HCT116 (cell line): ENCODE data around the gene RAP2B. TPM values are rescaled to one million over a fixed set of nuclear protein-coding genes. Genes with fewer than 3 reads are reported as not detected.

Experiments used
- ATAC-seq: fragments of 200-7000 bp; cut with Tn5 transposase; 2 replicates; pipeline ENCODE4 v1.9.1; 2020; ENCODE audit warnings: mild to moderate bottlenecking, moderate library complexity
- BruUV-seq: library from RNA; stranded (reverse); fragments of 400-500 nt; replicated peaks from 2 replicates; lab custom pipeline; 2021; lab: Mats Ljungman, UMichigan
- CTCF ChIA-PET: fragments of 300-600 bp; sonication (Branson Sonifier 250); formaldehyde crosslinking; loops from one replicate; lab custom pipeline; 2021; ENCODE audit warnings: antibody characterized with exemption; lab: Charles Lee
- POLR2A ChIA-PET: fragments of 300-600, 350-600 bp; sonication (Branson Sonifier 250); formaldehyde crosslinking; loops from one replicate; lab custom pipeline; 2021; ENCODE audit warnings: antibody characterized with exemption; lab: Charles Lee
- RAD21 ChIA-PET, 2 experiments: fragments of 300-600 bp; sonication (Branson Sonifier 250); formaldehyde crosslinking; loops; one replicate each; lab custom pipeline; 2023; ENCODE audit warnings: low total read pairs in 2 of 2; ENCODE audit not compliant: uncharacterized antibody in 2 of 2, unreplicated experiment in 2 of 2, low non-redundant PET in 1 of 2; lab: Charles Lee
- DNase-seq: peaks from one replicate; pipeline ENCODE4 v3.0.0-alpha.2; 2010; ENCODE audit warnings: low read depth, low spot score
- H2AFZ ChIP-seq: fragments of 200-600 bp; shearing (Covaris generic), sonication (generic); 2 replicates; pipeline ENCODE4 v1.6.1; 2017; ENCODE audit warnings: low read depth, mixed run types, mixed read lengths, antibody characterized with exemption, low read length; ENCODE audit not compliant: poor library complexity, severe bottlenecking
- H3K27ac ChIP-seq: 2 replicates; pipeline ENCODE4 v1.5.1; 2012; ENCODE audit warnings: low read depth, low read length
- H3K27me3 ChIP-seq: fragments of 200-600 bp; sonication (generic); 2 replicates; pipeline ENCODE4 v1.6.1; 2016; ENCODE audit warnings: mixed run types, low read length, mixed read lengths; ENCODE audit not compliant: insufficient read depth
- H3K36me3 ChIP-seq, 2 experiments: fragments of 200-500 bp in 1 of 2; fragments of 200-600 bp in 1 of 2; sonication (Bioruptor generic) in 1 of 2; sonication (generic) in 1 of 2; 2 replicates each; pipeline versions ENCODE4 v1.5.1 to v1.6.1; 2014 to 2016; ENCODE audit warnings: low read length in 2 of 2, inconsistent platforms in 1 of 2, mixed read lengths in 1 of 2, mixed run types in 1 of 2; ENCODE audit not compliant: insufficient read depth in 2 of 2, control insufficient read depth in 1 of 2
- H3K4me1 ChIP-seq, 2 experiments: fragments of 200-600 bp in 1 of 2; sonication (generic) in 1 of 2; 2 replicates each; pipeline versions ENCODE4 v1.5.1 to v1.6.1; 2012 to 2017; ENCODE audit warnings: low read length in 2 of 2, inconsistent platforms in 1 of 2, mild to moderate bottlenecking in 1 of 2, mixed read lengths in 1 of 2, mixed run types in 1 of 2, moderate library complexity in 1 of 2; ENCODE audit not compliant: insufficient read depth in 2 of 2, control insufficient read depth in 1 of 2
- H3K4me2 ChIP-seq: fragments of 200-600 bp; sonication (generic); 2 replicates; pipeline ENCODE4 v1.6.1; 2017; ENCODE audit warnings: mixed run types, low read length, mixed read lengths
- H3K4me3 ChIP-seq, 2 experiments: fragments of 200-600 bp in 1 of 2; sonication (generic) in 1 of 2; replicated peaks in 1 of 2; 2 replicates each; pipeline ENCODE4 v1.5.1; 2011 to 2016; ENCODE audit warnings: low read length in 2 of 2, control low read depth in 1 of 2, low read depth in 1 of 2, mild to moderate bottlenecking in 1 of 2, mixed read lengths in 1 of 2, mixed run types in 1 of 2
- H3K79me2 ChIP-seq: fragments of 200-600 bp; sonication (generic); 2 replicates; pipeline ENCODE4 v1.6.1; 2017; ENCODE audit warnings: mild to moderate bottlenecking, mixed run types, low read length, moderate library complexity, mixed read lengths; ENCODE audit not compliant: insufficient read depth
- H3K9ac ChIP-seq: fragments of 200-600 bp; sonication (generic); 2 replicates; pipeline ENCODE4 v1.6.1; 2016; ENCODE audit warnings: low read length, mixed read lengths
- H3K9me2 ChIP-seq: fragments of 200-600 bp; sonication (generic), shearing (Covaris generic); 2 replicates; pipeline ENCODE4 v1.6.1; 2017; ENCODE audit warnings: mixed run types, mild to moderate bottlenecking, moderate library complexity; ENCODE audit not compliant: insufficient read depth
- H3K9me3 ChIP-seq, 2 experiments: fragments of 200-500 bp in 1 of 2; fragments of 200-600 bp in 1 of 2; sonication (Bioruptor generic) in 1 of 2; sonication (generic) in 1 of 2; 2 replicates each; pipeline ENCODE4 v1.6.1; 2014 to 2017; ENCODE audit warnings: low read length in 2 of 2, mixed read lengths in 2 of 2, inconsistent platforms in 1 of 2, low read depth in 1 of 2, mild to moderate bottlenecking in 1 of 2, mixed run types in 1 of 2, moderate library complexity in 1 of 2; ENCODE audit not compliant: control insufficient read depth in 1 of 2, insufficient read depth in 1 of 2
- H4K20me1 ChIP-seq: fragments of 200-600 bp; sonication (generic), shearing (Covaris generic); 2 replicates; pipeline ENCODE4 v1.6.1; 2017; ENCODE audit warnings: mixed run types, mild to moderate bottlenecking, moderate library complexity; ENCODE audit not compliant: insufficient read depth
- CBX3 ChIP-seq: IDR thresholded peaks from 2 replicates; pipeline ENCODE4 v1.6.1; 2012; ENCODE audit warnings: low read depth
- EGR1 ChIP-seq: IDR thresholded peaks from 2 replicates; pipeline ENCODE4 v1.6.1; 2012; ENCODE audit warnings: low read depth
- EZH2phosphoT487 ChIP-seq: fragments of 200-600 bp; IDR thresholded peaks from 2 replicates; pipeline ENCODE4 v1.6.1; 2018; ENCODE audit warnings: antibody characterized with exemption, borderline replicate concordance
- FOSL1 ChIP-seq: IDR thresholded peaks from 2 replicates; pipeline ENCODE4 v1.6.1; 2012; ENCODE audit warnings: low read depth
- JUND ChIP-seq: IDR thresholded peaks from 2 replicates; pipeline ENCODE4 v1.6.1; 2012
- MAX ChIP-seq: IDR thresholded peaks from 2 replicates; pipeline ENCODE4 v1.6.1; 2012
- POLR2A ChIP-seq: IDR thresholded peaks from 2 replicates; pipeline ENCODE4 v1.7.0; 2011; ENCODE audit warnings: borderline replicate concordance; ENCODE audit not compliant: insufficient read depth, insufficient read length; ENCODE audit errors: extremely low read depth
- POLR2AphosphoS5 ChIP-seq: IDR thresholded peaks from 2 replicates; pipeline ENCODE4 v1.6.1; 2011; ENCODE audit warnings: mild to moderate bottlenecking, low read depth, low read length, moderate library complexity
- RAD21 ChIP-seq: IDR thresholded peaks from 2 replicates; pipeline ENCODE4 v1.6.1; 2012; ENCODE audit warnings: low read depth, mild to moderate bottlenecking
- SIN3A ChIP-seq: IDR thresholded peaks from 2 replicates; pipeline ENCODE4 v1.6.1; 2012; ENCODE audit warnings: low read depth
- SP1 ChIP-seq: IDR thresholded peaks from 2 replicates; pipeline ENCODE4 v1.6.1; 2012; ENCODE audit warnings: low read depth
- SRF ChIP-seq: IDR thresholded peaks from 2 replicates; pipeline ENCODE4 v1.6.1; 2012; ENCODE audit warnings: low read depth
- TCF7L2 ChIP-seq: IDR thresholded peaks from 2 replicates; pipeline ENCODE4 v1.7.0; 2011; ENCODE audit warnings: borderline replicate concordance, inconsistent platforms; ENCODE audit not compliant: insufficient read depth, insufficient read length; ENCODE audit errors: extremely low read depth
- YY1 ChIP-seq: IDR thresholded peaks from 2 replicates; pipeline ENCODE4 v1.6.1; 2011; ENCODE audit warnings: low read length, low read depth, moderate library complexity, mild to moderate bottlenecking; ENCODE audit not compliant: insufficient replicate concordance; ENCODE audit errors: extremely low read depth
- ZBTB33 ChIP-seq: IDR thresholded peaks from 2 replicates; pipeline ENCODE4 v1.6.1; 2011; ENCODE audit warnings: mild to moderate bottlenecking, low read length, moderate library complexity; ENCODE audit not compliant: insufficient replicate concordance; ENCODE audit errors: extremely low read depth
- ZFX ChIP-seq: fragments of 450-650 bp; IDR thresholded peaks from 2 replicates; pipeline ENCODE4 v1.6.1; 2017
- ZNF274 ChIP-seq: fragments of 200-500 bp; sonication (Bioruptor generic); IDR thresholded peaks from 2 replicates; pipeline ENCODE4 v1.6.1; 2014; ENCODE audit warnings: mild to moderate bottlenecking, low read depth, low read length, inconsistent platforms
- intact Hi-C: fragments of 100-400 bp; cut with micrococcal nuclease; formaldehyde crosslinking; loops from 2 replicates; pipeline ENCODE4 v1.10.0; 2022
- total RNA-seq: library from RNA; stranded (reverse); gene quantifications from one replicate; pipeline ENCODE4 v1.2.1, GENCODE V29; 2021; ENCODE audit not compliant: unreplicated experiment
- TF ChIP-seq, protein P1 (sequence below): IDR thresholded peaks from 2 replicates; pipeline ENCODE4 v1.6.1; 2012; ENCODE audit warnings: low read depth
- TF ChIP-seq, protein P2 (sequence below): IDR thresholded peaks from 2 replicates; pipeline ENCODE4 v1.6.1; 2012

RAP2B gene
- total RNA-seq, 1 experiment from 2014 or later = 24.2 TPM

- no peak overlapping the region for H3K4me2 ChIP-seq
- BruUV-seq = no TSS peak
- no peak overlapping the region for H2AFZ ChIP-seq
- RAD21 ChIA-PET = no interaction called here
- H3K9me3 ChIP-seq = no peaks in the 10 kb centered on the region
- H3K36me3 ChIP-seq = no peaks in the 10 kb centered on the region
- H3K27me3 ChIP-seq = no peaks in the 10 kb centered on the region
- H3K79me2 ChIP-seq = no peaks in the 10 kb centered on the region
- intact Hi-C loops = no loop called here
- POLR2A ChIA-PET = interaction anchor here (0.6 kb wide), 1 partner anchor 28 kb away, joined by 3 read pairs; no protein-coding TSS in a partner anchor
- ATAC-seq = no peak
- H3K27ac ChIP-seq = no peak overlapping the region
- no peak overlapping the region for H3K9ac ChIP-seq
- TF ChIP-seq CBX3 = no peak
- no peak for TF ChIP-seq EGR1
- TF ChIP-seq FOSL1 = no peak
- no peak for TF ChIP-seq YY1
- TF ChIP-seq, protein P1, sequence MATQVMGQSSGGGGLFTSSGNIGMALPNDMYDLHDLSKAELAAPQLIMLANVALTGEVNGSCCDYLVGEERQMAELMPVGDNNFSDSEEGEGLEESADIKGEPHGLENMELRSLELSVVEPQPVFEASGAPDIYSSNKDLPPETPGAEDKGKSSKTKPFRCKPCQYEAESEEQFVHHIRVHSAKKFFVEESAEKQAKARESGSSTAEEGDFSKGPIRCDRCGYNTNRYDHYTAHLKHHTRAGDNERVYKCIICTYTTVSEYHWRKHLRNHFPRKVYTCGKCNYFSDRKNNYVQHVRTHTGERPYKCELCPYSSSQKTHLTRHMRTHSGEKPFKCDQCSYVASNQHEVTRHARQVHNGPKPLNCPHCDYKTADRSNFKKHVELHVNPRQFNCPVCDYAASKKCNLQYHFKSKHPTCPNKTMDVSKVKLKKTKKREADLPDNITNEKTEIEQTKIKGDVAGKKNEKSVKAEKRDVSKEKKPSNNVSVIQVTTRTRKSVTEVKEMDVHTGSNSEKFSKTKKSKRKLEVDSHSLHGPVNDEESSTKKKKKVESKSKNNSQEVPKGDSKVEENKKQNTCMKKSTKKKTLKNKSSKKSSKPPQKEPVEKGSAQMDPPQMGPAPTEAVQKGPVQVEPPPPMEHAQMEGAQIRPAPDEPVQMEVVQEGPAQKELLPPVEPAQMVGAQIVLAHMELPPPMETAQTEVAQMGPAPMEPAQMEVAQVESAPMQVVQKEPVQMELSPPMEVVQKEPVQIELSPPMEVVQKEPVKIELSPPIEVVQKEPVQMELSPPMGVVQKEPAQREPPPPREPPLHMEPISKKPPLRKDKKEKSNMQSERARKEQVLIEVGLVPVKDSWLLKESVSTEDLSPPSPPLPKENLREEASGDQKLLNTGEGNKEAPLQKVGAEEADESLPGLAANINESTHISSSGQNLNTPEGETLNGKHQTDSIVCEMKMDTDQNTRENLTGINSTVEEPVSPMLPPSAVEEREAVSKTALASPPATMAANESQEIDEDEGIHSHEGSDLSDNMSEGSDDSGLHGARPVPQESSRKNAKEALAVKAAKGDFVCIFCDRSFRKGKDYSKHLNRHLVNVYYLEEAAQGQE = no peak
- TF ChIP-seq EZH2phosphoT487 = no peak
- no peak for TF ChIP-seq SIN3A
- no peak for TF ChIP-seq ZFX
- TF ChIP-seq RAD21 = no peak
- TF ChIP-seq POLR2A = no peak
- no peak for TF ChIP-seq SP1
- TF ChIP-seq TCF7L2 = no peak
- TF ChIP-seq ZNF274 = no peak
- no peak for TF ChIP-seq MAX
- no peak for TF ChIP-seq ZBTB33
- no peak for TF ChIP-seq SRF
- no peak for TF ChIP-seq JUND
- no peak for TF ChIP-seq POLR2AphosphoS5
- TF ChIP-seq, protein P2, sequence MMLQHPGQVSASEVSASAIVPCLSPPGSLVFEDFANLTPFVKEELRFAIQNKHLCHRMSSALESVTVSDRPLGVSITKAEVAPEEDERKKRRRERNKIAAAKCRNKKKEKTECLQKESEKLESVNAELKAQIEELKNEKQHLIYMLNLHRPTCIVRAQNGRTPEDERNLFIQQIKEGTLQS = no peak
- DNase-seq = no peak
- CTCF ChIA-PET = no interaction called here
- no peaks in the 10 kb centered on the region for H3K4me1 ChIP-seq
- no peaks in the 10 kb centered on the region for H4K20me1 ChIP-seq
- no peaks in the 10 kb centered on the region for H3K9me2 ChIP-seq
- H3K4me3 ChIP-seq = no peak overlapping the region
These were observed 30.3 kb downstream of the RAP2B start for GRCh38 chr3:153192327-153192726.
